Measurements from ENCODE around the gene EIF4G1. TPM values are rescaled to one million over a fixed set of nuclear protein-coding genes. Genes with fewer than 3 reads are reported as not detected.

EIF4G1 gene
- total and polyA plus RNA-seq, 2 of the 4 experiments (the other 2 are of a cell fraction) = 225 to 274 TPM

DNA sequence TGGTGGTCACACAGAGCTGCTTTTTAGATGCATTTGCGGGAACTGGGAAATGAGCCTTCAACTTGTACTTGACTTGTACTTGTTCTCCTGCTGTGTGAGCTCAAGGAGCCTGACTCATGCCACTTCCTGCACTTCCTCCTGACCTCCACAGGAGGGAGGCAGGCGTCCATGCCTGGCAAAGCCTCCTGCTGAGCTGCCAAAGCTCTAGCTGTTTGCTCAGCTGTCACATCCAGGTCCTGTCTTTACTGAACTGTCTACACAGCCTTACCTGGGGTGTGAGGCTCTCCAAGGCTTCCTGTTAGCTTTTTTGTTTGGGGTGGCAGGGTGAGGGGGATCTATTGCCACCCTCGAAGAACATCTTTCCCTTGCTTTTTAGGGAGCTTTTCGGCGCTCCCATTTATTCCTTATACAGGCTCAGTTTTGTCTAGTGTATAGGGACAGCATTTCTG is 57.2 kb downstream of the EIF4G1 start:
- no peak overlapping the region for H4K91ac ChIP-seq (ENCODE audit: insufficient read depth, low read depth, low read length)
- H3K27ac ChIP-seq (ENCODE audit: insufficient read depth, low read length) = no peak overlapping the region
- no peak for TF ChIP-seq RCOR1 (IDR thresholded peaks at IDR 0.05; ENCODE audit: insufficient replicate concordance, low read length)
- no peak for TF ChIP-seq USF2 (IDR thresholded peaks at IDR 0.05; ENCODE audit: low read depth, low read length)
- no peak for TF ChIP-seq MAZ (IDR thresholded peaks at IDR 0.05; ENCODE audit: borderline replicate concordance, low read depth, low read length)
- no peak for TF ChIP-seq MAFK (IDR thresholded peaks at IDR 0.05; ENCODE audit: low read depth, low read length)
- peak; percentile 98 for TF ChIP-seq SMC3 (IDR thresholded peaks at IDR 0.05; ENCODE audit: low read depth, low read length)
- TF ChIP-seq, protein P1, sequence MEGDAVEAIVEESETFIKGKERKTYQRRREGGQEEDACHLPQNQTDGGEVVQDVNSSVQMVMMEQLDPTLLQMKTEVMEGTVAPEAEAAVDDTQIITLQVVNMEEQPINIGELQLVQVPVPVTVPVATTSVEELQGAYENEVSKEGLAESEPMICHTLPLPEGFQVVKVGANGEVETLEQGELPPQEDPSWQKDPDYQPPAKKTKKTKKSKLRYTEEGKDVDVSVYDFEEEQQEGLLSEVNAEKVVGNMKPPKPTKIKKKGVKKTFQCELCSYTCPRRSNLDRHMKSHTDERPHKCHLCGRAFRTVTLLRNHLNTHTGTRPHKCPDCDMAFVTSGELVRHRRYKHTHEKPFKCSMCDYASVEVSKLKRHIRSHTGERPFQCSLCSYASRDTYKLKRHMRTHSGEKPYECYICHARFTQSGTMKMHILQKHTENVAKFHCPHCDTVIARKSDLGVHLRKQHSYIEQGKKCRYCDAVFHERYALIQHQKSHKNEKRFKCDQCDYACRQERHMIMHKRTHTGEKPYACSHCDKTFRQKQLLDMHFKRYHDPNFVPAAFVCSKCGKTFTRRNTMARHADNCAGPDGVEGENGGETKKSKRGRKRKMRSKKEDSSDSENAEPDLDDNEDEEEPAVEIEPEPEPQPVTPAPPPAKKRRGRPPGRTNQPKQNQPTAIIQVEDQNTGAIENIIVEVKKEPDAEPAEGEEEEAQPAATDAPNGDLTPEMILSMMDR (conservative IDR thresholded peaks at IDR 0.05; ENCODE audit: low read depth, low read length) = peak; percentile 99
- TF ChIP-seq RAD21 (IDR thresholded peaks at IDR 0.05; ENCODE audit: low read length) = peak; percentile 100
- TF ChIP-seq POLR2A (IDR thresholded peaks at IDR 0.05; ENCODE audit: low read depth, low read length) = no peak
- no peak overlapping the region for H2BK20ac ChIP-seq (ENCODE audit: low read depth, low read length)
- no peak overlapping the region for H3K56ac ChIP-seq (ENCODE audit: extremely low read depth, insufficient read depth, low read length)
- CTCF ChIA-PET = interaction anchor here (0.6 to 1.9 kb wide), 29 partner anchors 8 to 437 kb away, joined by 3 to 30 read pairs (median 4); partner anchors contain the start of gene CHRD
- H3K23ac ChIP-seq (ENCODE audit: low read depth, low read length) = no peak overlapping the region
- no peak overlapping the region for H3K4ac ChIP-seq (ENCODE audit: low read depth, low read length)
- peaks cover 6% of the 10 kb centered on the region; the same call in 1 of the 2 replicates for H3K4me1 ChIP-seq (ENCODE audit: control insufficient read depth, insufficient read depth, low read length)
- H3K4me3 ChIP-seq (ENCODE audit: insufficient read depth, low read depth, low read length) = no peak overlapping the region
- H2BK120ac ChIP-seq (ENCODE audit: low read depth, low read length) = no peak overlapping the region
- in situ Hi-C loops (cut with MboI; ENCODE audit: low sequenced_read_pairs) (loop anchor here (5.0 to 10.0 kb wide), 3 partner anchors 161 to 433 kb away; no protein-coding TSS in a partner anchor), intact Hi-C loops (cut with micrococcal nuclease) (loop anchor here (1.0 to 5.0 kb wide), 5 partner anchors 97 to 431 kb away; no protein-coding TSS in a partner anchor), dilution Hi-C loops (cut with HindIII; ENCODE audit: low sequenced_read_pairs, unreplicated experiment) (loop anchor here (25.0 kb wide), 1 partner anchor 166 kb away; no protein-coding TSS in a partner anchor)
- no TSS peak for BruUV-seq (replicated peaks)
- DNase-seq (peak; percentile 89), ATAC-seq (ENCODE audit: low read depth) (peak; percentile 93)
- no peak overlapping the region for H2BK15ac ChIP-seq (ENCODE audit: low read depth, low read length)
- H3K4me2 ChIP-seq (ENCODE audit: low read depth, low read length) = no peak overlapping the region
- peaks cover 11% of the 10 kb centered on the region; the same call in 1 of the 2 replicates for H4K20me1 ChIP-seq (ENCODE audit: insufficient read depth, low read length)
- no peak overlapping the region for H4K5ac ChIP-seq (ENCODE audit: low read depth, low read length)
- H3K14ac ChIP-seq (replicated peaks; ENCODE audit: low read depth, low read length) = no peak overlapping the region
- WGBS, 2 experiments (ENCODE audit: extremely low coverage in 2 of 2, insufficient read length in 1 of 2) = no CpG with 5 or more reads among the region's 5 CpGs
- H2BK5ac ChIP-seq (ENCODE audit: low read depth, low read length, poor library complexity, severe bottlenecking) = no peak overlapping the region
- peaks cover 25% of the 10 kb centered on the region for H3K27me3 ChIP-seq (ENCODE audit: control insufficient read depth, insufficient read depth, low read length)
- H3K9me3 ChIP-seq (ENCODE audit: control insufficient read depth, insufficient read depth, low read length) = no peaks in the 10 kb centered on the region
- H3K9me1 ChIP-seq (ENCODE audit: insufficient read depth, low read length) = no peaks in the 10 kb centered on the region
- no peak overlapping the region for H3K9ac ChIP-seq (ENCODE audit: low read depth, low read length)
- POLR2A ChIA-PET (ENCODE audit: unreplicated experiment) = no interaction called here
- H3K18ac ChIP-seq (ENCODE audit: low read depth, low read length) = no peak overlapping the region
- peaks cover 11% of the 10 kb centered on the region for H3K36me3 ChIP-seq (ENCODE audit: control insufficient read depth, insufficient read depth, low read length)
- H4K8ac ChIP-seq (ENCODE audit: low read depth in 2 of 2, low read length in 2 of 2) = no peak overlapping the region
- H2AK5ac ChIP-seq (ENCODE audit: low read depth, low read length) = no peak overlapping the region
- peaks cover 0 to 7% of the 10 kb centered on the region in 2 experiments; a peak in 1 of 4 replicates for H3K79me1 ChIP-seq (ENCODE audit: low read depth in 1 of 2, low read length in 2 of 2)
- peak overlapping the region; percentile 7 for H2AK9ac ChIP-seq (replicated peaks; ENCODE audit: low read depth, low read length, poor library complexity)
- H2AFZ ChIP-seq (replicated peaks; ENCODE audit: low read length, poor library complexity) = peak overlapping the region; percentile 66

Measured in IMR-90 (cell line).